Colon (tissue), 2 donors: ENCODE measurements around the gene CAMK2D.
"Not testable (repeated sequence)": the region's sequence is repeated elsewhere in the genome, so short reads cannot be mapped to it uniquely, and the experiment has no call there.

Source experiments
- FAIRE-seq: peaks from 2 replicates; lab custom pipeline; 2012; peaks lifted over from hg19 to GRCh38; lab: Jason Lieb, UNC
- donor health status: control.
- donor health status: control.

CAMK2D gene

GRCh38 chr4:113730467-113731216, 30.9 kb downstream of the CAMK2D start:
- FAIRE-seq, result no peak

DNA sequence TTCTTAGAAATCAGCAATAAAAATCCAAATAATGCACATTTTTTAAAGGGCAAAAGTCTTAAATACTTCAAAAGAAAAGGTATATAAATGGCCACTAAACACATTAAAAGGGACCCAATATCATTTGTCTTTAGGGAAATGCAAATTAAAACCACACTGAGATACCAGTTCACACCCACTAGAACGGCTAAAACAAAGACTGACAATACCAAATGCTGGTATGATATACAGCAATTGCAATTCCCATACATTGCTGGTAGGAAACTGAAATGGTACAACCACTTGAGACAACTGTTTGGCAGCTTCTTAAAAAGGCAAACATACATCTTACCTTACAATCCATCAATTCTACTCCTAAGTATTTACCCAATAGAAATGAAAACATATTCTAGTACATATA, 33.7 kb downstream of the CAMK2D start:
- FAIRE-seq, result no peak

DNA sequence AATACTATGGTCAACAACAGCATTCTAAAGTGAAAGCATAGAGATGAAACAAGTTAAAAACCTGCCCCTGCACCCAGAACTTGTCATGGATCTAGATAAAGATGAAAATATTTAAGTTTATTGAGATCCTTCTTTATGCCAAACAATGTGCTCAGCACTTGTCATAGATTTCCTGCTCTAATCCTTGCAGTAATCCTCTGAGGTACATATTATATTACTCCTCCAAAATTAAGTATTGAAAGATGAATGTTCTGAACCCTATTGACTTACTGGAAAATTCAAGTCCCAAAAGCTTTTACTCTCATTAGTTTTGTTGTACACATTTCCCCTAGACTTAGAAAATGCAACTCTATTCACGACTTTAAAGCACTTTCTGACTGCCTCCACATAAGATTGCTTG, 35.6 kb downstream of the CAMK2D start:
- FAIRE-seq, result no peak

GRCh38 chr4:113718252-113718651, 43.3 kb downstream of the CAMK2D start:
- FAIRE-seq, result no peak

DNA sequence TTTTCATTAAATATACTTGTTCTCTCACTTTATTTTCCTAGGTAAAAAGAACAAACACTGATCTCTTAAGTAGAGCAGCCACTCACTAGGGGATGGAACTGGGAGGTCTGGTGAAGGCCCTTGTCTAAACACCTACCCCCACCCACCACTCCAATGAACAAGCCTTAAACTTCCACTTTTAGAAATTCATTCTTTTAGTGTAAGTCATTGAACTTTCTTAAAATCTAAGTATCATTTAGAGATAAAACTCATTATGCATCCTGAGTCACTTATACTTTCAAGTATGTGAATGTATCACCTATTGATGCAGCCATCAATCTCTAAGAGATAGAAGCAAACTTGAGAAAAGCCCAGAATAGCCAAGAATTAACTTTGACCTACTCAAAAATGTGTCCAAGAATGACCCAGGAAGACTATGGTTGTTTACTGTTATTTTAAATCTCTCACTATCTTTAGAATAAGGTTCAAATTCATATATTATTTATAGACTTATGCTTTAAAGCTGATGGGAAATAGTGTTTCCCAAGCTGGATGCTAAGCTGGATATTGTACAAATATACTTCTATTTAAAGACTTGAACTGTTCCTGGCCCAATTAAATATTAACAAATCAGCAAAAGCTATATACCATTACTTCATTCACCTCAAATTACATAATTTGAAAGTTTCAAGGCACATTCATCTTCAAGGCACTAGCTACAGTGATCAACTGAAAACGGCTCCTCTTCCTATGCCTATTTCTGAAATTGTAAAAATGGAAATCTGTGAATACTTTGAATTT, 49.5 kb downstream of the CAMK2D start:
- FAIRE-seq, result no peak

GRCh38 chr4:113708250-113708649, 53.3 kb downstream of the CAMK2D start:
- FAIRE-seq, result peak; percentile 47

DNA sequence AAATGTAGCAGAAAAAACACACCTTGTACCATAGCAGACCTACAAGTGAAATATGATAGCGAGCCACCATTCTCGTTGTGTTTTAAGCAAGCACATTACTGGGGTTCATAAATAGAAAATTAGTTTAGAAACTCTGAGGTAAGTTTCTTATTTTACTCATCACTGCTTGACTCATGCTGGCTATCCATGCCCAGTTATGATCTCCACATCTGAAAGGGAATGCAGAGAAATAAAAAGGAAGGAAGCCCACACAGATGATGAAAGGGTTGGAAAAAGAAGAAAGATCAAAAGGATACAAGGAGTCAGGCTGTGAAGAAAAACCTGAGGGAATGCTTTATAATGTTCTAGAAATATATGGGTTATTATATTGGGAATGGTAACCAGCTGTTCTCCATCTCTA, 54.5 kb downstream of the CAMK2D start:
- FAIRE-seq, result no peak

DNA sequence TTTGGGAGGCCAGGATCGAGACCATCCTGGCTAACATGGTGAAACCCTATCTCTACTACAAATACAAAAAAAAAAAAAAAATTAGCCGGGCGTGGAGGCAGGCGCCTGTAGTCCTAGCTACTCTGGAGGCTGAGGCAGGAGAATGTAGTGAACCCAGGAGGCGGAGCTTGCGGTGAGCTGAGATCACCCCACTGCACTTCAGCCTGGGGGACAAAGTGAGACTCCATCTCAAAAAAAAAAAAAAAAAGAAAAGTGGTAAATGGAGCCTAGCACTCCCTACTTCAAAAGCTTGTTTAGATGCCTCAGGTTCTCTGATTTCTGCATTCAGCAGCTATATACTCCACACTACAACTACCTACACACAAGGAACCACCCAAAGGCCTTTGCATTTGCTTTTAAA, 56.4 kb downstream of the CAMK2D start:
- not testable (repeated sequence) for FAIRE-seq

DNA sequence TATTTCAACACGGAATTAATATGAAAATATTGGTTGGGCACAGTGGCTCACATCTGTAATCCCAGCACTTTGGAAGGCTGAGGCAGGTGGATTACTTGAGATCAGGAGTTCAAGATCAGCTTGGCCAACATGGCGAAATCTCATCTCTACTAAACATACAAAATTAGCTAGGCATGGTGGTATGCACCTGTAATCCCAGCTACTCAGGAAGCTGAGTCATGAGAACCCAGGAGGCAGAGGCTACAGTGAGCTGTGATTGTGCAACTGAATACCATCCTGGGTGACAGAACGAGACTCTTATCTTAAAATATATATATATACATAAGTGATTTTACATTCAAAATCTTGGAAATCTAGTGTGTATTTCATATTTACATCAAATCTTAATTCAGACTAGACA, 58.9 kb downstream of the CAMK2D start:
- FAIRE-seq, result not testable (repeated sequence)

DNA sequence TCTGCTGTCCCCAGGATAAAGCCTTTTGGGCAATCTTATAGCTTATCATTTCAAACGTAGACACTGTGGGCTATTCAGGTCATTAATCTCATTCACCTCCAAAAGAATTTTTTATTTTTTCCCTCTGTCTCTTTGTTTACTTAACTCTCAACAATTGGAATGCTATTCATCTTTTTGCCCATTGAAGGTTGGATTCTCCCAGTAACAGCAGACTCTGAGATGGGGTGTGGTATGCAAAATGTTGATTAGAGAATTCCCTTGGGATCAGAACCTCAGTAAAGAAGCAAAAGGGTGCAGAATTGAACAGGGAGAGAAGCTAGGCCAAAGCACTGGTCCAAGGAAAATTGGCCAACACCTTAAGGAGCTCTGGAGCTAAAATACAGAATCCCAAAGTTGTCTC, 60.4 kb downstream of the CAMK2D start:
- no peak for FAIRE-seq

DNA sequence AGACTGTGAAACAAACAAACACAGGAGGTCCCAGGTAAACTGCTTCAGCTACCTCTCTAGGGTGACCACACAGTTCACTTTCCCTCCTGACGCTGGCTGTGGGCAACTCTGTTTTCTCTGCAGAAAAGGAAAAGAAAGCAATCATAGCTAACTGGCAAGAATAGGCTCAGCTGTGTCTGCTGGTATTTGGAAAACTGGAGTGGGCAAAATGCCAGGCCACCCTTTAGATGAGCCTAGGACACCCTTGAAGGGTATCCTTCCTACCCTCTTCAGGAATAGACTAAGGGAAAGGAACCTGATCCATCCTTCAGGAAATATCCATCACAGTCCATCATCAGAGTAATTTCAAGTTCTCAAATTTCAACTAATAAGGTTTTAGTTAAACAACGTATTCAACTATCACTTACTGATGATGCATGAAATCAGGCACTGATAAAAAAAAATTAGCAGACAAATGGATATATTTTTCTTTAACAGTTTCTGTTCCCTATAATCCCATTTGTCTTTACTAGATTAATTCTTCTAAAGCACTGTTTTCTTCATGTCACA, 60.9 kb downstream of the CAMK2D start:
- no peak for FAIRE-seq

DNA sequence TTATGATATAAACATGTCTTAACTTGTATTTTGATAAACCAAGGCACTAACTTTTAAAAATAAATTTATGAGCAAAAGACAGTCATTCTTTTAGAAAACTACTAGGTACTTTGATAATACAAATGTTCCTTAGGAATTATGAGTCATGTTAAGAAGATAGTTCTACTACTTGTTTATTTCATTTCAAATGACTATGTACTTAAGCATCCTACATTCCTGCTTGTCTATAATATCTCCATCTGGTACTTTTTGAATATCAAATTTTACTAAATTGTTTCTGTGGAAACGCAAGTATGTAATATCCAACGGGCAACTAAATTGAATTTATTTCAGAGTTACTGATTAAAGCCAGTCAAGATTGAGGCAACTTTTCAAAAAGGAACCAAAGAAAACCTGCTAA, 61.8 kb downstream of the CAMK2D start:
- FAIRE-seq, result no peak

DNA sequence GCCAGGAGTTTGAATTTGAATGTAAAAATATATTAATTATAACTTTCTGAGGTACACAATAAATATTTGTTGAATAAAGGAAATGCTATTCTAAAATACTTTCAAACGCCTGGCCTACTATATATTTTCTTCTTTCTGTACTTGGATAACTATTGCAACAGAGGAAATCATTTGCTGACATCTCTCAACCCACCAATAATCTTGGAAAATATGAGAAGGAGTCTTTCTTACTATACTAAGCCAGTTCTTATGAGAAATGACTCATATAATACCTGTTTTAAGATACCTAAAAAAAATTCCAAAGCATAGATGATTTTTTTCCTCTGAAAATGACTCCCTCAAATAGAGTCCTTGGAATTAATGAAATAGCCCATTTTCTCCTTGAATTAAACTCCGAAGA, 64.1 kb downstream of the CAMK2D start:
- FAIRE-seq, result no peak

GRCh38 chr4:113695328-113696169, 66.0 kb downstream of the CAMK2D start:
- FAIRE-seq, result no peak

DNA sequence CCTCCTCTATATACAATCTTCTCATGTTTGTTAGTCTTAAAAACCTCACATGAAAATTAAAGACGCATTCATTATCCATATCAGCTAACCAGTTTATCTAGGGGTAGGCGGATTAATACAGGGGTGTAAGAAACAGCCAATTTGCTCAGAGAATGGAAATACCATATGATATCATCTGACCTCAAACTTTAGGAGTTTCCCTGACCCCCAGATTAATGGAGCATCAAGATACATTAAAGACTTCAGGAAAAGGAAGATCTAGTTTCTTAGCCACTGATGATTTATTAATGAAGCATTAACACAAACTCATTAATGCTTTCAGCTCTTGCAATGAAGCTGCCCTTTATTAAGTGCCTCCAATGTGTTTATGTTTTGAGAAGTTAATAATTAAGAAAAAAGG, 67.5 kb downstream of the CAMK2D start:
- FAIRE-seq, result no peak

GRCh38 chr4:113692809-113693411, 68.6 kb downstream of the CAMK2D start:
- no peak for FAIRE-seq

- FAIRE-seq, result no peak
Observed at GRCh38 chr4:113691676-113692075, 69.9 kb downstream of the CAMK2D start.

DNA sequence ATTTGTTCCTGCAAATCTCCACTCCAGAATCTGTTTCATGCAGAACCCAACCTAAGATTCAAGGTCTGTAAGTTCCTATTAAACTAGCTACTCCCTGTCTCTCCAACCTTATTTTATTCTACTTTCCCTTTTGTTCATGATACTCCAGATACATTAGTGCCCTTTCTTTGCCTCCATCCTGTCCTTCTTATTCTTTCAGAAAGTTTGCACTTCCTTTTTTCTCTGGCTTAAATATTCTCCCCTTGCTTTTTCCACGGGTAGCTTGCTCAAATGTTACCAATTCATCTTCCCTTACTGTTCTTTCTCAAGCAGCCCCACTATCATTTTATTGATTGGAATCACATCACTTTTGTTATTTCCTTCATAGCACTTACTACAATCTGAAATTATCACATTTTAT, 72.1 kb downstream of the CAMK2D start:
- no peak for FAIRE-seq

GRCh38 chr4:113687067-113687718, 74.3 kb downstream of the CAMK2D start:
- no peak for FAIRE-seq

GRCh38 chr4:113685157-113685556, 76.4 kb downstream of the CAMK2D start:
- not testable (repeated sequence) for FAIRE-seq

DNA sequence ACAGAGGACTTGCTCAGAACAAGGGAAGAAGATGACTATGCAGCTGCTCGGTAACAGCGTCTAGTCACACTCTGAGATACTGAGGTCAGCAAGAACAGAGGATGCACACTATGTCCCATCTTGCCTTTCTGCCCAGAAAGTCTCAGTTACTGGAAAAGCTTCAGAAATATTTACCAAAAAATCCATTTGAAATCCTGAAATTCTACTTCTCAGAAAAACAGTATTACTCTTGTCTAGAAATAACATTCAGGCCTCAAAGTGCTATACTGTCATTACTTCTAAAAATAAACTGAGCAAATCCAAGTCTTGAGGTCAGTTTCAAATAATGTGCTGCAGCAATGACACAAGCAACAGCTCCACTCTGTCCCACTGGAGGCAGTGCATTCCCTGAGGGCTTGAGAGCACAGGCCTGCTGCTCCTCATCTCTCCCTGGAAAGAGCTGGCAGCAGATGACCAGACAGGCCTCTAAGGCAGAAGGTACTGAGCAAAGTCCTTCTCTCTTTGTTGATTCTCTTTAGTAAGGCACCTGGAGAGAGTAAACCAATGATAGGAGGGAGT, 76.9 kb downstream of the CAMK2D start:
- FAIRE-seq, result no peak
